ENCODE measurements around the gene NPIPB13.
"Not testable (repeated sequence)": the region's sequence is repeated elsewhere in the genome, so short reads cannot be mapped to it uniquely, and the experiment has no call there.

DNA sequence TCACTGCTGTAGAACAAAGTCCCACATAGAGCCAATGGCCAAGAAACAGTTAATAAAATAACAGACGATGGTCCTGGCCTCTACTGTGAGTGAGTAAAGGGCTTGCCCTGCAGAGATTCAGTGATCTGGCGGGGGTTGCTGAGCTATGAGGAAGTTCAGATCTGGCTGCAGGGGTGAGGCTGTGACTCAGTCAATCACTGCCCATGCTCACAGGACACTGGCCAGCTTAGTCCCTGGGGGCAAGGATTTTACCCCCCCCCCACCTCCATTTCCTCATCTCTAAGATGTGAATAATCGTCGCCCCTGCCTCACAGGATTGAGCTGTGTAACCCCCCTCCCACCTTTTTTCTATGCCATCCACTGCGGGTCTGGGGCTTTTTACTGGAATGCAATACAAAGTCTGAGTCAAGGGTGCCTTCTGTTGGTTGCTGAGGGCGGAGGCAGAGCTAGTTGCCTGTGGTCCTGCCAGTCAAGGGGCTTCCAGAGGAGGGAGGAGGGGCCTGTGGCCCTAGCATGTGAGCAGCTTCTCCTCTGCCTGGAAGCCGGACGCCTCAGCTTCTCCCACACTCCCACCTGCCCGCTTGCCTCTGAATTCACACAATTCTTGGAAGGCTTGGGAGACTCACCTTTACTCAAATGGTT lies 41.1 kb downstream of the NPIPB13 start:
- TF ChIP-seq, protein P1, sequence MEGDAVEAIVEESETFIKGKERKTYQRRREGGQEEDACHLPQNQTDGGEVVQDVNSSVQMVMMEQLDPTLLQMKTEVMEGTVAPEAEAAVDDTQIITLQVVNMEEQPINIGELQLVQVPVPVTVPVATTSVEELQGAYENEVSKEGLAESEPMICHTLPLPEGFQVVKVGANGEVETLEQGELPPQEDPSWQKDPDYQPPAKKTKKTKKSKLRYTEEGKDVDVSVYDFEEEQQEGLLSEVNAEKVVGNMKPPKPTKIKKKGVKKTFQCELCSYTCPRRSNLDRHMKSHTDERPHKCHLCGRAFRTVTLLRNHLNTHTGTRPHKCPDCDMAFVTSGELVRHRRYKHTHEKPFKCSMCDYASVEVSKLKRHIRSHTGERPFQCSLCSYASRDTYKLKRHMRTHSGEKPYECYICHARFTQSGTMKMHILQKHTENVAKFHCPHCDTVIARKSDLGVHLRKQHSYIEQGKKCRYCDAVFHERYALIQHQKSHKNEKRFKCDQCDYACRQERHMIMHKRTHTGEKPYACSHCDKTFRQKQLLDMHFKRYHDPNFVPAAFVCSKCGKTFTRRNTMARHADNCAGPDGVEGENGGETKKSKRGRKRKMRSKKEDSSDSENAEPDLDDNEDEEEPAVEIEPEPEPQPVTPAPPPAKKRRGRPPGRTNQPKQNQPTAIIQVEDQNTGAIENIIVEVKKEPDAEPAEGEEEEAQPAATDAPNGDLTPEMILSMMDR (IDR thresholded peaks at IDR 0.05), result not testable (repeated sequence)
- not testable (repeated sequence) for TF ChIP-seq EP300 (IDR thresholded peaks at IDR 0.05)
